Small intestine (tissue), 7 donors: ENCODE results near the gene TSSK2. TPM values are rescaled to one million over a fixed set of nuclear protein-coding genes. Genes with fewer than 3 reads are reported as not detected.

Experiments used
- DNase-seq, 2 donors: peaks; one replicate each; pipeline versions ENCODE4 v3.0.0 to v3.0.0-alpha.2; 2013
- FAIRE-seq: peaks from 2 replicates; lab custom pipeline; 2012; peaks lifted over from hg19 to GRCh38; lab: Jason Lieb, UNC
- H3K27ac ChIP-seq, 3 donors: one replicate each; pipeline ENCODE4 v1.5.1; 2013; ENCODE audit warnings: low read length in 2 of 3, mild to moderate bottlenecking in 2 of 3, control low read depth in 1 of 3, inconsistent platforms in 1 of 3, low read depth in 1 of 3, moderate library complexity in 1 of 3
- H3K27me3 ChIP-seq, 3 donors: one replicate each; pipeline ENCODE4 v1.6.1; 2013; ENCODE audit warnings: low read length in 3 of 3, inconsistent platforms in 1 of 3; ENCODE audit not compliant: control insufficient read depth in 3 of 3, insufficient read depth in 3 of 3
- H3K36me3 ChIP-seq, 3 donors: one replicate each; pipeline ENCODE4 v1.6.1; 2013; ENCODE audit warnings: low read length in 3 of 3, inconsistent platforms in 1 of 3, low read depth in 1 of 3, mild to moderate bottlenecking in 1 of 3, moderate library complexity in 1 of 3; ENCODE audit not compliant: control insufficient read depth in 3 of 3, insufficient read depth in 2 of 3
- H3K4me1 ChIP-seq, 3 donors: one replicate each; pipeline ENCODE4 v1.6.1; 2013; ENCODE audit warnings: low read length in 2 of 3, inconsistent platforms in 1 of 3, low read depth in 1 of 3, mild to moderate bottlenecking in 1 of 3, moderate library complexity in 1 of 3; ENCODE audit not compliant: control insufficient read depth in 3 of 3, insufficient read depth in 2 of 3
- H3K4me3 ChIP-seq, 3 donors: one replicate each; pipeline ENCODE4 v1.5.1; 2013; ENCODE audit warnings: low read length in 3 of 3, control low read depth in 1 of 3, inconsistent platforms in 1 of 3, low read depth in 1 of 3, mild to moderate bottlenecking in 1 of 3, moderate library complexity in 1 of 3
- H3K9me3 ChIP-seq, 2 donors: one replicate each; pipeline ENCODE4 v1.6.1; 2013; ENCODE audit warnings: low read depth in 1 of 2, low read length in 1 of 2; ENCODE audit not compliant: control insufficient read depth in 2 of 2, insufficient read depth in 1 of 2
- WGBS, 3 donors: extraction: QIAGEN DNeasy Blood & Tissue Kit; methylation state at CpG; one replicate each; pipeline ENCODE4 v1.1.7; 2013; 5-methylcytosine and 5-hydroxymethylcytosine counted together
- polyA plus RNA-seq, 4 donors: library from polyadenylated mRNA; stranded (reverse) in 3 of 4; unstranded in 1 of 4; fragments of 200-250 nt in 3 of 4; fragments of 120-200 nt in 1 of 4; gene quantifications; one replicate each; pipeline versions ENCODE4 v1.2.1 to v1.2.3, GENCODE V29; 2013
- donor health status: healthy with polysubstance abuse.
- donor health status: control.
- donor health status: control.
- donor health status: Bipolar disorder and iron deficiency.
- donor health status: healthy.

The TSSK2 gene
- polyA plus RNA-seq, 4 donors, result 0.04 TPM; not detected in 3

DNA sequence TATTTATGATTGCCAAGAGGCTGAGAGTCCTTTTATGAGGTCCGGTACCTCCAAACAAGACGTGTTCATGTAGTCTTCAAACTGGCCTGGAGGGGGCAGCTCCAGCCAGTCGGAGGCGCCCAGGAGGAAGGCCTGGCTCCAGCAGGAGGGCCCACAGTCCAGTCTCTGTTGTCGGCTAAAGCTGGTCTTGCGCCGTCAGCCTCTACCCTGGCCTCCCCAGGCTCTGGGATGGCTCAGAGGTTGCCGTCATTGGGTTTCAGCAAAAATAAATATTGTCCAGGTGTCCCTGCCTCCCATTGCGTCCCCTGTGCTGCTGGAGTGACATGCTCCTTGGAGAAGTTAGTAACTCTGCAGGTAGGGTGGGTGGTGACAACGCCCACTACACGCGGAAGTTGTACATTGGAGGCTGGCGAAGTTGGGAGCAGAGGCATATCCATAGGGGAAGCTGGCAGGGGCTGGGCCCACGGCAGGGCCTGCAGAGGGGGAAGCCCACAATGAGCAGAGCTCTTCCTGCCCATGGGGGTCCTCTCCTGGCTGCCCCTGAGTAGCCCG is 48.5 kb downstream of the TSSK2 start:
- Histone ChIP-seq H3K36me3 (peaks cover 0 to 31% (median 0%) of the 10 kb centered on the region in 3 donors), H3K4me1 (peaks cover 2 to 35% (median 3%) of the 10 kb centered on the region in 3 donors), H3K27me3 (no peaks in the 10 kb centered on the region), H3K9me3 (no peaks in the 10 kb centered on the region), H3K4me3 (peak overlapping the region in 2 of 3 donors; percentile 80 to 92), H3K27ac (peak overlapping the region; percentile 83 to 100 (median 89))
- FAIRE-seq, result no peak
- WGBS, 3 donors, result 13 to 31% (median 29%) methylated on average over 15 of the region's 15 CpGs
- DNase-seq, result peak; percentile 85 to 92

- Histone ChIP-seq H3K9me3 (no peaks in the 10 kb centered on the region), H3K4me1 (peaks cover 2 to 32% (median 3%) of the 10 kb centered on the region in 3 donors), H3K27me3 (no peaks in the 10 kb centered on the region), H3K36me3 (peaks cover 0 to 24% (median 0%) of the 10 kb centered on the region in 3 donors), H3K27ac (peak overlapping the region in 1 of 3 donors; percentile 100), H3K4me3 (no peak overlapping the region)
- FAIRE-seq (no peak), DNase-seq (no peak)
- WGBS, 3 donors, result 93 to 98% (median 95%) methylated on average over 9 of the region's 9 CpGs
Measured at GRCh38 chr22:19180234-19180633, 49.1 kb downstream of the TSSK2 start.

DNA sequence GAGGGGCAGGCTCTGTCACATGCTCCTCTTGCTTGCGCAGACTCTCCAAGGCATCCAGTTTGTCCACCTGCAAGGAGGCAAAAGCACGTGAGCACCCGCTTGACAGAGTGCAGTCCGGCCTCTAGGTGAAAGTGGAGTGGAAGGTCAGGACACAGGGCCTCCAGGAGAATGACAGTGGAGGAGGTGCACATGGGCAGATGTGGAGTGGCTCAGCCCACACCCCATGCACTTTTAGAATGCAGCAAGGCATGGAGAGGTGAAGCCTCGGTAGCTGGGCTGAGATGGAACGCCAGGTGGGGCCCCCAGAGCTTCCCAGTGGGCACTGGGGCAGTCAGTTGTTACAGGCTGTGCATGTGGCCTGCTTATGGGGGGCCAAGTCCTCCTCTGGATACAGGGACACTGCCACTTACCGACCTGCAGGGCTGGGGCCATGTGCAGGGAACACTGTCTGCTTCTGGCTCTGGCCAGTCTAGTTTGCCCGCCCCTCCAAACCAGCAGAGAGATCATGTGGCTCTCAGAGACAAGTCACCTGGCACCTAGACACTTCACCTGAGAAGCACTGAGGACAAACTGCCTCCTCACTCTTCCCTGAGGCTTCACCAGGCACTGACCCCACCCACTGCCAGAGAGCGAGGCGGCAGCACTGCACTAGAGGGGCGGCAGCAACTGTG is 49.8 kb downstream of the TSSK2 start:
- DNase-seq (no peak), FAIRE-seq (no peak)
- Histone ChIP-seq H3K36me3 (peaks cover 0 to 18% (median 0%) of the 10 kb centered on the region in 3 donors), H3K27me3 (no peaks in the 10 kb centered on the region), H3K4me3 (no peak overlapping the region), H3K9me3 (no peaks in the 10 kb centered on the region), H3K4me1 (peaks cover 2 to 26% (median 3%) of the 10 kb centered on the region in 3 donors), H3K27ac (no peak overlapping the region)
- 90 to 94% (median 91%) methylated on average over 11 of the region's 11 CpGs for WGBS, 3 donors

- no peaks in the 10 kb centered on the region for H3K9me3 ChIP-seq
- no peak overlapping the region for H3K4me3 ChIP-seq
- H3K27ac ChIP-seq, result no peak overlapping the region
- peaks cover 0 to 15% (median 3%) of the 10 kb centered on the region in 3 donors for H3K4me1 ChIP-seq
- H3K36me3 ChIP-seq, result peaks cover 0 to 8% (median 0%) of the 10 kb centered on the region in 3 donors
- no peak for DNase-seq
- no peak for FAIRE-seq
- no peaks in the 10 kb centered on the region for H3K27me3 ChIP-seq
- WGBS, 3 donors, result 64 to 75% (median 66%) methylated on average over 12 of the region's 12 CpGs
Measured at GRCh38 chr22:19181786-19182471, 50.8 kb downstream of the TSSK2 start.

Other genes starting within 250 kb of the TSSK2 start
- gene DGCR6, start 225.0 kb upstream of the TSSK2 start, polyA plus RNA-seq, result 1 to 10 TPM; 1.4 to 7.3 (median 2.6) TPM
- 100 to 1,000 TPM in 1 of 4 donors, 10 to 100 TPM in 2, 1 to 10 TPM in 1; 8.1 to 241 (median 25.5) TPM for gene PRODH, start 195.0 kb upstream of the TSSK2 start, polyA plus RNA-seq
- gene DGCR2, start 8.9 kb upstream of the TSSK2 start, polyA plus RNA-seq, result 10 to 100 TPM; 14.8 to 61.6 (median 34.0) TPM
- 10 to 100 TPM; 11.0 to 13.5 (median 11.4) TPM for gene ESS2, start 13.3 kb downstream of the TSSK2 start, polyA plus RNA-seq
- gene GSC2, start 19.0 kb downstream of the TSSK2 start, polyA plus RNA-seq, result not detected
- 100 to 1,000 TPM; 116 to 227 (median 167) TPM for gene SLC25A1, start 47.4 kb downstream of the TSSK2 start, polyA plus RNA-seq
- gene CLTCL1, start 160.4 kb downstream of the TSSK2 start, polyA plus RNA-seq, result 1 to 10 TPM in 2 of 4 donors, under 1 TPM in 2; 0.67 to 1.5 (median 0.95) TPM